Colonic mucosa (tissue), 4 donors: ENCODE data around the gene KLHDC9. TPM values are rescaled to one million over a fixed set of nuclear protein-coding genes. Genes with fewer than 3 reads are reported as not detected.

Experiments used
- DNase-seq: peaks from one replicate; pipeline ENCODE4 v3.0.0-alpha.2; 2020
- H3K27ac ChIP-seq: fragments of 200-600 bp; one replicate; pipeline ENCODE4 v1.8.0; 2021
- H3K27me3 ChIP-seq: fragments of 200-600 bp; one replicate; pipeline ENCODE4 v1.8.0; 2021
- H3K36me3 ChIP-seq: fragments of 200-600 bp; one replicate; pipeline ENCODE4 v1.8.0; 2021
- H3K4me1 ChIP-seq: fragments of 200-600 bp; one replicate; pipeline ENCODE4 v1.8.0; 2021; ENCODE audit warnings: mild to moderate bottlenecking
- H3K4me3 ChIP-seq: fragments of 200-600 bp; one replicate; pipeline ENCODE4 v1.8.0; 2021
- H3K9ac ChIP-seq, 2 donors: one replicate each; pipeline ENCODE4 v1.7.0; 2013; ENCODE audit warnings: control low read depth in 2 of 2, low read depth in 2 of 2, low read length in 2 of 2
- H3K9me3 ChIP-seq: fragments of 200-600 bp; one replicate; pipeline ENCODE4 v1.8.0; 2021
- CTCF ChIP-seq: fragments of 200-600 bp; IDR thresholded peaks from one replicate; pipeline ENCODE4 v1.8.0; 2022; ENCODE audit warnings: antibody characterized with exemption, mild to moderate bottlenecking
- intact Hi-C: fragments of 100-400 bp; cut with DNase I; formaldehyde crosslinking; loops from one replicate; pipeline ENCODE4 v1.14.1; 2022
- total RNA-seq, 2 donors: library from RNA; stranded (reverse); fragmentation: NEBNext Ultra II Directional in 1 of 2; extraction: Animal tissue kit (Norgen Biotek cat#: 25700) in 1 of 2; gene quantifications; one replicate each; pipeline ENCODE4 v1.2.1, GENCODE V29; 2021
- donor health status: healthy.
- donor health status: DM: no; HTN: no; CAD: no.
- donor health status: DM: no; HTN: no; CAD: no.

KLHDC9 gene
- total RNA-seq, 2 donors from 2014 or later: 7.1 to 10.1 TPM

GRCh38 chr1:161072751-161073449 lies 25.3 kb upstream of the KLHDC9 start:
- Histone ChIP-seq H3K27ac (no peak overlapping the region), H3K27me3 (no peaks in the 10 kb centered on the region), H3K4me3 (no peak overlapping the region), H3K36me3 (no peaks in the 10 kb centered on the region), H3K9ac (no peak overlapping the region), H3K9me3 (no peaks in the 10 kb centered on the region), H3K4me1 (no peaks in the 10 kb centered on the region)
- no peak for TF ChIP-seq CTCF
- DNase-seq: no peak
- intact Hi-C loops: no loop called here

DNA sequence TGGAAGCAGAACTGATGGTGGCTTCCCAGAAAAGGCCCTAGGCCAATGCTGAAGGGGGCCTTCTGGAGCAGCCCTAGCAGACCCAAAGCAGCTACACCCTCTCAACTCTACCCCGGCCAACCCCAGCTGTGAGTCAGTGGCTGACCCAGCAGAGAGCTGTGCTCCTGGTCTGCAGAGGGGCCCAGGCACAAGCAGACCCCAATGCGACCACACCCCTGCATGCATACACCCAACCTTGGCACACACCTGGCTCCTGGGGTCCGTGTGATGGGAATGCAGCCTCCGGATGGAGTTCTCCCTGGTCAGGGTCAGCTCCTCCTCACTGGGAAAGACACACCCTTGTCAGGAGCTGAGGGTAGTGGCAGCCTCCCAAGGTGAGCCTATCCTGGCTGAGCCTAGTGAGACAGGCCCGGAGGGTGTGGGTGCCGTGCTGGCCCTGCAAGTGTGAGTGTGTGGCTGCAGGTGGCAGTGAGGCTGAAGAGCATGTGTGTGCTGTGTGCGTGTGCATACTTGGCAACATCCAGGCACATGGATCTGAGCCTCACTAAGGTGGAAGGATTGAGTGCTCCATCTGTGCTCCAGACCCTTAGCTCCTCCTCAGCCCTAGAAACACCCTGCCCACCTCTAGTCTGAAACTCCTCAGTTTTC lies 24.6 kb upstream of the KLHDC9 start:
- intact Hi-C loops: no loop called here
- Histone ChIP-seq H3K27ac (no peak overlapping the region), H3K9me3 (no peaks in the 10 kb centered on the region), H3K9ac (no peak overlapping the region), H3K27me3 (no peaks in the 10 kb centered on the region), H3K36me3 (no peaks in the 10 kb centered on the region), H3K4me3 (no peak overlapping the region), H3K4me1 (no peaks in the 10 kb centered on the region)
- no peak for TF ChIP-seq CTCF
- DNase-seq: peak; percentile 49

GRCh38 chr1:161074676-161075368 lies 23.3 kb upstream of the KLHDC9 start:
- Histone ChIP-seq H3K27me3 (no peaks in the 10 kb centered on the region), H3K4me3 (no peak overlapping the region), H3K9ac (no peak overlapping the region), H3K27ac (no peak overlapping the region), H3K36me3 (no peaks in the 10 kb centered on the region), H3K4me1 (no peaks in the 10 kb centered on the region), H3K9me3 (no peaks in the 10 kb centered on the region)
- no peak for TF ChIP-seq CTCF
- DNase-seq: no peak
- intact Hi-C loops: no loop called here

- no peaks in the 10 kb centered on the region for H3K27me3 ChIP-seq
- no peaks in the 10 kb centered on the region for H3K4me1 ChIP-seq
- no peak for DNase-seq
- H3K9me3 ChIP-seq: no peaks in the 10 kb centered on the region
- no peak overlapping the region for H3K4me3 ChIP-seq
- H3K9ac ChIP-seq: no peak overlapping the region
- H3K27ac ChIP-seq: no peak overlapping the region
- intact Hi-C loops: no loop called here
- no peaks in the 10 kb centered on the region for H3K36me3 ChIP-seq
- TF ChIP-seq CTCF: no peak
These were observed 21.8 kb upstream of the KLHDC9 start for GRCh38 chr1:161076410-161076809.

- Histone ChIP-seq H3K27ac (no peak overlapping the region), H3K4me3 (no peak overlapping the region), H3K9me3 (no peaks in the 10 kb centered on the region), H3K27me3 (no peaks in the 10 kb centered on the region), H3K36me3 (no peaks in the 10 kb centered on the region), H3K4me1 (no peaks in the 10 kb centered on the region), H3K9ac (no peak overlapping the region)
- no peak for TF ChIP-seq CTCF
- no peak for DNase-seq
- intact Hi-C loops: no loop called here
These were observed 20.7 kb upstream of the KLHDC9 start for GRCh38 chr1:161077426-161077825.
